ENCODE measurements around the gene DEPDC5.

DNA sequence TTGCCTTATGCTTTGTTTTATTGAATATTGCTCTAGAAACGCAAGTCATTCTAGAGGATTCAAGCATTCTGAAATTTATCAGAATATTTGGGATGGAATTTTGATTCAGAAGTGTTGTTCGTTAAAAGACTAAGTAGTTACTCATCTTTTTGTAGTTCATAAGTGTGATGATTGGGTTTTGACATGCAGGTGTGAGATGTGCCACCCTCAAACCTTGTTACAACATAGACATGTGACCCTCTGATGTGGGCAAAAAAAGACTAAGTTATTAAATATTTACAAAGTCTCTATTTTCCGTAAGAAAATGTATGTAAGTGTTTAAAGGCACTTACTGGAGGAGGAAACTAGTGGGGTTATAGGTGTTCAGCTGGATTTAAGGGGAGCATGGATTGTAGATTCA is 199.4 kb downstream of the DEPDC5 start:
- TF ChIP-seq TEAD4 (IDR thresholded peaks at IDR 0.05; ENCODE audit: low read depth, low read length) (no peak), EZH2 (IDR thresholded peaks at IDR 0.05; ENCODE audit: low read depth, low read length, severe bottlenecking) (no peak), RFX5 (IDR thresholded peaks at IDR 0.05; ENCODE audit: borderline replicate concordance, low read depth, low read length) (no peak), GABPA (IDR thresholded peaks at IDR 0.05; ENCODE audit: borderline replicate concordance, insufficient read depth, low read length) (no peak), CEBPB (IDR thresholded peaks at IDR 0.05; ENCODE audit: low read depth, low read length) (no peak), NRF1 (IDR thresholded peaks at IDR 0.05; ENCODE audit: low read depth, low read length) (no peak), CHD2 (IDR thresholded peaks at IDR 0.05; ENCODE audit: low read length) (no peak), MAFK (IDR thresholded peaks at IDR 0.05; ENCODE audit: low read depth, low read length) (no peak)
